Brain microvascular endothelial cell (primary cell): ENCODE data around the gene TAPBPL.
"Not testable (repeated sequence)": the region's sequence is repeated elsewhere in the genome, so short reads cannot be mapped to it uniquely, and the experiment has no call there.

Experiments used
- DNase-seq: peaks from one replicate; pipeline ENCODE4 v3.0.0-alpha.2; 2020
- H3K27ac ChIP-seq: fragments of 250-450 bp; sonication (Bioruptor Pico); 2 replicates; pipeline ENCODE4 v1.5.1; 2020; ENCODE audit warnings: mild to moderate bottlenecking, moderate library complexity
- H3K27me3 ChIP-seq: fragments of 250-450 bp; sonication (Bioruptor Pico); replicated peaks from 2 replicates; pipeline ENCODE4 v1.5.1; 2020; ENCODE audit warnings: mild to moderate bottlenecking
- H3K36me3 ChIP-seq: fragments of 250-450 bp; sonication (Bioruptor Pico); replicated peaks from 2 replicates; pipeline ENCODE4 v1.5.1; 2020; ENCODE audit warnings: mild to moderate bottlenecking
- H3K4me3 ChIP-seq: 2 replicates; pipeline ENCODE4 v1.5.1; 2011; ENCODE audit warnings: low read depth, mild to moderate bottlenecking, control low read depth, low read length, moderate library complexity
- in situ Hi-C: cut with HindIII; loops from 2 replicates; pipeline ENCODE4 v1.10.0; 2017; ENCODE audit warnings: low sequenced_read_pairs, low pct_ligation_motif_present
- TF ChIP-seq, protein P1 (sequence below): IDR thresholded peaks from 2 replicates; pipeline ENCODE4 v1.5.1; 2011; ENCODE audit warnings: low read depth, mild to moderate bottlenecking, moderate library complexity, low read length, control low read depth, inconsistent platforms; ENCODE audit errors: missing control alignments

The TAPBPL gene

DNA sequence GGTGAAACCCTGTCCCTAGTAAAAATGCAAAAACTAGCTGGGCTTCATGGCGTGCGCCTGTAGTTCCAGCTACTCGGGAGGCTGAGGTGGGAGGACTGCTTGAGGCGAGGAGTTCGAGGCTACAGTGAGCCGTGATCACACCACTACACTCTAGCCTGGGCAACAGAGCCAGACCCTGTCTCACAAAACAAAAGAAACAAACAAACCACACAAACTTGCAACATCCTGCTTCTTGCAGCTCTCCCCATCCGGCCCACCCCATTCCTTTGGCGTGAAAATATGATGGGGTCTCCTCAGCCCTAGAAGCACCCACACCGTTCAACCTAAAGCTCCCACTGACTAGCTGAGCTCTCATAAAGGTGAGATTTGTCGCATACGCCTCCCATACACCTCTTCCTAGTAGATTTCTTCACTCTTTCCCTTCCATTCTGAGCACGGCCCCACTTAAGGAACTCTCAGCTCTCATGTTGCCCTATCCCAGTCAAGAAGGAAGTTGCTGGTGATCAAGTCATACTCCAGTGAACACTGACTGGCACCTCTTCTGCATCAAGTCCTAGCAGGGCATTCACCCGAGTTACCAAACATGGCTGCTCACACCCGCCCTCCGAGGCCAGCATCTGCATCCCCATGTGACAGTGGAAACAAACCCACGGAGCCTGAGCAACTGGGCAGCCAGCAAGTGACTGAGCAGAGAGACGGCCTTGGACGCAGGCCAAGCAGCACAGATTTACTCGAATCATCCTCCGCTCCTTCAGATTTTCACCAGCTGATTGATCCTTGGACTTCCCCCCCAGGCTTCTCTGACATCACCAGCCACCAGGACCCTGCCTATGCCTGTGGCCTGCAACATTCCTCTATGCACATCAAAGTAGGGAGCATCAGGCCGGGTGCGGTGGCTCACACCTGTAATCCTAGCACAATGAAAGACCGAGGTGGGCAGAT lies 26.0 kb upstream of the TAPBPL start:
- TF ChIP-seq, protein P1, sequence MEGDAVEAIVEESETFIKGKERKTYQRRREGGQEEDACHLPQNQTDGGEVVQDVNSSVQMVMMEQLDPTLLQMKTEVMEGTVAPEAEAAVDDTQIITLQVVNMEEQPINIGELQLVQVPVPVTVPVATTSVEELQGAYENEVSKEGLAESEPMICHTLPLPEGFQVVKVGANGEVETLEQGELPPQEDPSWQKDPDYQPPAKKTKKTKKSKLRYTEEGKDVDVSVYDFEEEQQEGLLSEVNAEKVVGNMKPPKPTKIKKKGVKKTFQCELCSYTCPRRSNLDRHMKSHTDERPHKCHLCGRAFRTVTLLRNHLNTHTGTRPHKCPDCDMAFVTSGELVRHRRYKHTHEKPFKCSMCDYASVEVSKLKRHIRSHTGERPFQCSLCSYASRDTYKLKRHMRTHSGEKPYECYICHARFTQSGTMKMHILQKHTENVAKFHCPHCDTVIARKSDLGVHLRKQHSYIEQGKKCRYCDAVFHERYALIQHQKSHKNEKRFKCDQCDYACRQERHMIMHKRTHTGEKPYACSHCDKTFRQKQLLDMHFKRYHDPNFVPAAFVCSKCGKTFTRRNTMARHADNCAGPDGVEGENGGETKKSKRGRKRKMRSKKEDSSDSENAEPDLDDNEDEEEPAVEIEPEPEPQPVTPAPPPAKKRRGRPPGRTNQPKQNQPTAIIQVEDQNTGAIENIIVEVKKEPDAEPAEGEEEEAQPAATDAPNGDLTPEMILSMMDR = no peak
- in situ Hi-C loops = no loop called here
- Histone ChIP-seq H3K4me3 (no peak overlapping the region), H3K36me3 (no peaks in the 10 kb centered on the region), H3K27ac (no peak overlapping the region), H3K27me3 (no peaks in the 10 kb centered on the region)
- DNase-seq = no peak

DNA sequence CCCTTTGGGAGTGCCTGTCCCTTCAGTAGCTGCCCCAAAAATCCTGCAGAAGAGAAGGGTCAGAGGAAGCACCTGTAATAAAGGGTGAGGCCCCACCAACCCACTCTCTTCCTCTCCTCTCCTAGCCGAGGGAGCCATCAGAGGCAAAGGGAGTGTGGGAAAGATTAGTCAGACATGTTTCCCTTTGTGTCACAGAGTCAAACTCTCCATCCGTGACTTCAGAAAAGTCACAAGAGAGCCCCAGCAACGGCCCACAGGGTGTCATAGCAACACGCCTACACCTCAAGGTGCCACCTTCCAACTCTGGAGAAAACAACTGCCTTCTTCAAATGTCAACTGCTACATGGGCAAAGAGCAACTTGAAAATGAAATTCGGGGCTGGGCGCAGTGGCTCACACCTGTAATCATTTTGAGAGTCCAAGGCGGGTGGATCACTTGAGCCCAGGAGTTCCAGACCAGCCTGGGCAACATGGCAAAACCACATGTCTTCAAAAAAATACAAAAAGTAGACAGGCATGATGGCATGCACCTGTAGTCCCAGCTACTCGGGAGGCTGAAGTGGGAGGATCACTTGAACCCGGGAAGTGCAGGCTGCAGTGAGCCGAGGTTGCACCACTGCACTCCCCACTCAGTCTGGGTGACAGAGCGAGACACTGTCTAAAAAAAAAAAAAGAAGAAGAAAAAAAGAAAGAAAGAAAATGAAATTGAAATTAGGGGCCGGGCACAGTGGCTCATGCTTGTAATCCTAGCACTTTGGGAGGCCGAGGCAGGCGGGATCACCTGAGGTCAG lies 24.8 kb upstream of the TAPBPL start:
- TF ChIP-seq, protein P1 = no peak
- Histone ChIP-seq H3K27me3 (no peaks in the 10 kb centered on the region), H3K4me3 (no peak overlapping the region), H3K36me3 (no peaks in the 10 kb centered on the region), H3K27ac (no peak overlapping the region)
- DNase-seq = no peak
- in situ Hi-C loops = no loop called here

DNA sequence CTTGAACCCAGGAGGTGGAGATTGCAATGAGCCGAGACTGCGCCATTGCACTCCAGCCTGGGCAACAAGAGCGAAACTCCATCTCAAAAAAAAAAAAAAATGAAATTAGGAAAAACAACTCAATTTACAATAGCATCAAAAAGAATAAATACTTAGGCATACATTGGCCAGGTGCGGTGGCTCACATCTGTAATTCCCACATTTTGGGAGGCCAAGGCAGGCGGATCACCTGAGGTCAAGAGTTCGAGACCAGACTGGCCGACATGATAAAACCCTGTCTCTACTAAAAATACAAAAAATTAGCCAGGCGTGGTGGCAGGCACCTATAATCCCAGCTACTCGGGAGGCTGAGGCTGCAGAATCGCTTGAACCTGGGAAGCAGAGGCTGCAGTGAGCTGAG lies 24.0 kb upstream of the TAPBPL start:
- H3K4me3 ChIP-seq, H3K27ac ChIP-seq, H3K27me3 ChIP-seq, H3K36me3 ChIP-seq, DNase-seq, in situ Hi-C loops: not testable (repeated sequence)

DNA sequence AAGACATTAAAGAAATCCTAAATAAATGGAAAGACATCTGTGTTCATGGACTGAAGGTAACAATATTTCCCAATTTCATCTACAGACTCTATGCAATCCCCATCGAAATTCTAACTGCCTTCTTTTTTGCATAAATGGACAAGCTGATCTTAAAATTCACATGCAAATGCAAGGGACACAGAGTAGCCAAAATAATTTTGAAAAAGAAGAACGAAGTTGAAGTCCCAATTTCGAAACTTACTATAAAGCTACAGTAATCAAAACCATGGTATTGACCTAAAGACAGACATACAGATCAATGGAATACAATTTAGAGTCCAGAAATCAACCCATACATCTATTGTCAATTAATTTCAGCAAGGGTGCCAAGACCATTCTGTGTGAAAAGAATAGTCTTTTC lies 23.5 kb upstream of the TAPBPL start:
- no peak overlapping the region for H3K27ac ChIP-seq
- no peaks in the 10 kb centered on the region for H3K36me3 ChIP-seq
- TF ChIP-seq, protein P1 = no peak
- in situ Hi-C loops = no loop called here
- no peak overlapping the region for H3K4me3 ChIP-seq
- no peaks in the 10 kb centered on the region for H3K27me3 ChIP-seq
- no peak for DNase-seq

DNA sequence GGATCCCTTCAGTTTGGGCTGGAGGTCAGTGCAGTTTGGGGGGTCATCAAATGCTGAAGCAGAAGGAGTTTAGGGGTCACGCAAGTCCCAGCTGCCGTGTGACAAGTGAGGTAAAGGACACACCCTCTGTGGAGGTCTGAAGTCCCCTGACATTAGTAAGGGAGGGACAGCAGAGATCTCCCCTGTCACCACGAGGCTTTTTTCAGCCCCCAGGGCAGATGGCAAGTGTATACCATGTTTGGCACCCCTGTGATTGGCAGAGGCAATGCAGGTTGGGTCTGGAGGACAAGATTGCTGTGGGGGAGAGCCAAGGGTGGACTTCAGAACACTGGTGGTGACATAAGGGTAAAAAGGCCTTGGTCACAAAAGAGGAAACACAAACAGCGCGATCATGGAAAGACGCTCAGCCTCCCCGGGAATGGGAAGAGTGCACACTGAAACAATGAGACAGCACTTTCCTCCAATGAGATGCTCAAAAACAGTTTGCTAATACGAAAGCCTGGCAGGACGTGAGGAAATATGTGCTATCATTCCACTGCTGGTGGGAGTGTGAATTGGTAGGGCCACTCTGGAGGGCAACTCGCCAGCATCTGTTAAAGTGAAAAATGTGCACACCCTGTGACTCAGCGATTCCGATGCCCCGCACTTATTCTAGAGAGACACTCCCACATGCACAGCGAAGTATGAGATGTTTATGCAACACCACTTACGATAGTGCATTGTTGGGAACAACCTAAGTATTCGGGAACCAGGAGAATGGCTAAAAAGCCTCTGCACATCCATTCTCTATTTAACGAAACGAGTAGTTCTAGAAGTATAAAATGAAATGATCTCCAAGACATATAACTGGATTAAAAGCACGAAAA lies 21.5 kb upstream of the TAPBPL start:
- DNase-seq = peak; percentile 87
- no peaks in the 10 kb centered on the region for H3K27me3 ChIP-seq
- H3K36me3 ChIP-seq = no peaks in the 10 kb centered on the region
- H3K4me3 ChIP-seq = peak overlapping the region; percentile 32
- peak overlapping the region; percentile 62 for H3K27ac ChIP-seq
- in situ Hi-C loops = no loop called here
- TF ChIP-seq, protein P1 = no peak
